ENCODE measurements around the gene CRISPLD2.

The CRISPLD2 gene

GRCh38 chr16:84850714-84851113, 30.9 kb downstream of the CRISPLD2 start:
- Histone ChIP-seq H3K4me3 (replicated peaks; ENCODE audit: insufficient read depth, low read length) (no peak overlapping the region), H3K27me3 (ENCODE audit: insufficient read depth, poor library complexity, severe bottlenecking) (peaks cover 4% of the 10 kb centered on the region), H3K27ac (replicated peaks) (no peak overlapping the region)
- TF ChIP-seq GABPA (IDR thresholded peaks at IDR 0.05; ENCODE audit: low read depth) (no peak), CTCF (IDR thresholded peaks at IDR 0.05; ENCODE audit: insufficient read depth, low read length) (no peak), REST (IDR thresholded peaks at IDR 0.05; ENCODE audit: insufficient replicate concordance, low read depth) (no peak), POLR2AphosphoS5 (IDR thresholded peaks at IDR 0.05; ENCODE audit: low read depth) (no peak), SPI1 (IDR thresholded peaks at IDR 0.05; ENCODE audit: borderline replicate concordance, low read depth) (no peak)
- DNase-seq (ENCODE audit: low read depth in 1 of 2, low spot score in 1 of 2) = no peak

- TF ChIP-seq SPI1 (IDR thresholded peaks at IDR 0.05; ENCODE audit: borderline replicate concordance, low read depth) (no peak), REST (IDR thresholded peaks at IDR 0.05; ENCODE audit: insufficient replicate concordance, low read depth) (no peak), POLR2AphosphoS5 (IDR thresholded peaks at IDR 0.05; ENCODE audit: low read depth) (no peak), CTCF (IDR thresholded peaks at IDR 0.05; ENCODE audit: insufficient read depth, low read length) (no peak), GABPA (IDR thresholded peaks at IDR 0.05; ENCODE audit: low read depth) (no peak)
- peaks cover 4% of the 10 kb centered on the region for H3K27me3 ChIP-seq (ENCODE audit: insufficient read depth, poor library complexity, severe bottlenecking)
- no peak for DNase-seq (ENCODE audit: low read depth in 1 of 2, low spot score in 1 of 2)
- no peak overlapping the region for H3K27ac ChIP-seq (replicated peaks)
- H3K4me3 ChIP-seq (replicated peaks; ENCODE audit: insufficient read depth, low read length) = no peak overlapping the region
Observed at GRCh38 chr16:84851192-84852127, 31.7 kb downstream of the CRISPLD2 start.

- Histone ChIP-seq H3K27me3 (ENCODE audit: insufficient read depth, poor library complexity, severe bottlenecking) (no peaks in the 10 kb centered on the region), H3K27ac (replicated peaks) (no peak overlapping the region), H3K4me3 (replicated peaks; ENCODE audit: insufficient read depth, low read length) (no peak overlapping the region)
- no peak for TF ChIP-seq CTCF (IDR thresholded peaks at IDR 0.05; ENCODE audit: insufficient read depth, low read length)
- TF ChIP-seq REST (IDR thresholded peaks at IDR 0.05; ENCODE audit: insufficient replicate concordance, low read depth) = no peak
- TF ChIP-seq GABPA (IDR thresholded peaks at IDR 0.05; ENCODE audit: low read depth) = no peak
- TF ChIP-seq POLR2AphosphoS5 (IDR thresholded peaks at IDR 0.05; ENCODE audit: low read depth) = no peak
- DNase-seq (ENCODE audit: low read depth in 1 of 2, low spot score in 1 of 2) = no peak
Observed at GRCh38 chr16:84853534-84853933, 33.7 kb downstream of the CRISPLD2 start.

All from HL-60 (cell line).